Spleen (tissue), 11 donors: Measurements from ENCODE around the gene SLAIN2. TPM values are rescaled to one million over a fixed set of nuclear protein-coding genes. Genes with fewer than 3 reads are reported as not detected.

Experiments
- DNase-seq: peaks from one replicate; pipeline ENCODE4 v3.0.0-alpha.2; 2020
- H3K27ac ChIP-seq, 8 donors: fragments of 200-600 bp; sonication (generic) in 7 of 8; 1 replicate in 4 of 8; 2 replicates in 4 of 8; pipeline versions ENCODE4 v1.5.0 to v1.8.0; 2016 to 2021; ENCODE audit warnings: inconsistent platforms in 4 of 8, mild to moderate bottlenecking in 4 of 8, moderate library complexity in 1 of 8
- H3K27me3 ChIP-seq, 7 donors: fragments of 200-600 bp; sonication (generic) in 6 of 7; replicated peaks in 1 of 7; 1 replicate in 4 of 7; 2 replicates in 3 of 7; pipeline versions ENCODE4 v1.5.0 to v1.8.0; 2016 to 2021; ENCODE audit warnings: inconsistent platforms in 3 of 7, mild to moderate bottlenecking in 1 of 7
- H3K36me3 ChIP-seq, 6 donors: fragments of 200-600 bp; sonication (generic) in 5 of 6; 1 replicate in 4 of 6; 2 replicates in 2 of 6; pipeline versions ENCODE4 v1.5.0 to v1.8.0; 2016 to 2021; ENCODE audit warnings: inconsistent platforms in 2 of 6
- H3K4me1 ChIP-seq, 6 donors: fragments of 200-600 bp; sonication (generic) in 5 of 6; 1 replicate in 3 of 6; 2 replicates in 3 of 6; pipeline versions ENCODE4 v1.5.0 to v1.8.0; 2016 to 2021; ENCODE audit warnings: inconsistent platforms in 3 of 6
- H3K4me3 ChIP-seq, 8 donors: fragments of 200-600 bp; sonication (generic) in 7 of 8; 1 replicate in 4 of 8; 2 replicates in 4 of 8; pipeline versions ENCODE4 v1.5.0 to v1.8.0; 2016 to 2021; ENCODE audit warnings: inconsistent platforms in 4 of 8, mild to moderate bottlenecking in 4 of 8, moderate library complexity in 2 of 8
- H3K9me3 ChIP-seq, 8 donors: fragments of 200-600 bp; sonication (generic) in 7 of 8; 1 replicate in 4 of 8; 2 replicates in 4 of 8; pipeline versions ENCODE4 v1.5.0 to v1.8.0; 2016 to 2021; ENCODE audit warnings: inconsistent platforms in 4 of 8
- CTCF ChIP-seq, 11 experiments: fragments of 200-600 bp in 7 of 11; fragments of 450-650 bp in 4 of 11; sonication (generic) in 4 of 11; IDR thresholded peaks in 8 of 11; conservative IDR thresholded peaks in 3 of 11; 1 replicate in 7 of 11; 2 replicates in 4 of 11; pipeline versions ENCODE4 v1.4.0 to v1.8.0; 2016 to 2021; ENCODE audit warnings: antibody characterized with exemption in 11 of 11, inconsistent platforms in 4 of 11, mild to moderate bottlenecking in 1 of 11
- POLR2A ChIP-seq, 3 donors: fragments of 450-650 bp; IDR thresholded peaks; one replicate each; pipeline ENCODE4 v1.5.1; 2017; ENCODE audit warnings: antibody characterized with exemption in 3 of 3, mild to moderate bottlenecking in 1 of 3
- POLR2AphosphoS5 ChIP-seq, 3 donors: sonication (generic); formaldehyde crosslinking; IDR thresholded peaks; one replicate each; pipeline ENCODE4 v1.5.1; 2017; ENCODE audit warnings: antibody characterized with exemption in 3 of 3
- WGBS, 5 donors: extraction: QIAGEN DNeasy Blood & Tissue Kit in 3 of 5; methylation state at CpG; one replicate each; pipeline versions ENCODE4 v1.1.5 to v1.1.7; 2013 to 2018; 5-methylcytosine and 5-hydroxymethylcytosine counted together
- intact Hi-C: fragments of 100-400 bp; cut with DNase I; formaldehyde crosslinking; loops from one replicate; pipeline ENCODE4 v1.15.0; 2023; ENCODE audit warnings: low total_unique reads
- polyA plus RNA-seq, 3 donors: library from polyadenylated mRNA; stranded (reverse); fragments of 200-250 nt; gene quantifications; one replicate each; pipeline ENCODE4 v1.2.1, GENCODE V29; 2013
- total RNA-seq, 7 donors: library from RNA; depleted of rRNA in 3 of 7; stranded (reverse); fragments of >200 nt in 3 of 7; fragmentation: NEBNext Ultra II Directional in 4 of 7; extraction: Animal tissue kit (Norgen Biotek cat#: 25700) in 4 of 7; gene quantifications; one replicate each; pipeline versions ENCODE4 v1.1.0 to v1.2.1, GENCODE V29; 2016 to 2021
- donor health status: healthy with polysubstance abuse.
- donor health status: DM: no; HTN: no; CAD: no; lungs with moderate emphysema.
- donor health status: DM: no; HTN: no; CAD: no.
- donor health status: Bipolar disorder and iron deficiency.
- donor health status: healthy.
- donor health status: DM: no; HTN: no; CAD: no.
- donor health status: DM: yes; HTN: yes; CAD: no.

The SLAIN2 gene
- total and polyA plus RNA-seq, 10 donors: 6.6 to 69.1 (median 45.1) TPM

- 84 to 93% (median 87%) methylated on average over 2 of the region's 2 CpGs for WGBS, 5 donors
- H3K27me3 ChIP-seq: no peaks in the 10 kb centered on the region
- peaks cover 0 to 10% (median 0%) of the 10 kb centered on the region in 6 donors for H3K36me3 ChIP-seq
- intact Hi-C loops: no loop called here
- H3K4me1 ChIP-seq: peaks cover 8 to 66% (median 30%) of the 10 kb centered on the region in 6 donors
- no peaks in the 10 kb centered on the region for H3K9me3 ChIP-seq
- TF ChIP-seq CTCF (IDR thresholded peaks at IDR 0.05 in 8 of 11, conservative IDR thresholded peaks at IDR 0.05 in 3 of 11): no peak
- no peak for TF ChIP-seq POLR2A (IDR thresholded peaks at IDR 0.05)
- no peak for TF ChIP-seq POLR2AphosphoS5 (IDR thresholded peaks at IDR 0.05)
- no peak overlapping the region for H3K27ac ChIP-seq
- H3K4me3 ChIP-seq: no peak overlapping the region
- no peak for DNase-seq
Measured at GRCh38 chr4:48369771-48370170, 28.4 kb downstream of the SLAIN2 start.

DNA sequence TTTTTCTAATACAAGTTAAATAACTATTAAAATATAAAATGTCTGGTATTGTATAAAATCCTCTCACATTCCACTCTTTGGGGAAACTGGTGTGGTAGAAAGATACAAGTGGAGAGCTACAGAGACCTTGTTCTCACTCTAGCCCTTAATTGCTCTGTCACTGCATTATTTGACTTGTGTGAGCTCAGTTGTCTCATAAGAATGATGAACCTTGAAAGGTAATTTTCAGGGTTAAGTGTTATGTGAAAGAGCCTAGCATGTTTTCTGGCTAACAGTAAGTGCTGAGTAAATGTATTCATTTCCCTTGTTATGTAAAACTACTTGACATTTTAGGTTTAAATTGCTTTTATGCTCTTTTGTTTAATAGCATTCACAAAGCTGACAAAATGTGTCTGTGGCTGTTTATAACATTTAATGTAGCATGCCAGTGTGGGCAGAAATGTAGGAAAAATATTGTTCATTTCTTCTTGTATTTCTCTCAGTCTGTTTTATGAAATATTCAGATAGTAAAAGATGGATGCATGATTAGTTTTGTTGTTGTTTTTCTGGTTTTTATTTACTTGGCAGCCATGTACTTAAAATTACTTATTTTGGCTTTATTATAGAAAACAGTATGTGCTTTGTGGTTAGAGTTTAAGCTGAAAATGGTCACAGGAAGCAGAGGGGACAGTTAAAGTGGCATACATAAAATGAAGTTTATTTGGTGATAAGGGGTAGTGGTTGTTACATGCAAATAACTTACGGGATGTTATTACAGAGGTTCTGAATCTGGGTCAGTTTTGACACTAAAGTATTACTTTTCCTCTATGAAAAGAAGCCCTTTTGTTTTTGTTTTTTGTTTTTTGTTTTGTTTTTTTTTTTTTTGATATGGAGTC, 29.2 kb downstream of the SLAIN2 start:
- intact Hi-C loops: no loop called here
- Histone ChIP-seq H3K27me3 (no peaks in the 10 kb centered on the region), H3K36me3 (peaks cover 0 to 14% (median 0%) of the 10 kb centered on the region in 6 donors), H3K27ac (peak overlapping the region in 2 of 8 donors; percentile 22 to 24), H3K4me1 (peaks cover 8 to 64% (median 29%) of the 10 kb centered on the region in 6 donors), H3K9me3 (no peaks in the 10 kb centered on the region), H3K4me3 (no peak overlapping the region)
- 54 to 69% (median 63%) methylated on average over 1 of the region's 1 CpG for WGBS, 5 donors
- TF ChIP-seq POLR2AphosphoS5 (IDR thresholded peaks at IDR 0.05): no peak
- no peak for TF ChIP-seq CTCF (IDR thresholded peaks at IDR 0.05 in 8 of 11, conservative IDR thresholded peaks at IDR 0.05 in 3 of 11)
- TF ChIP-seq POLR2A (IDR thresholded peaks at IDR 0.05): no peak
- no peak for DNase-seq

GRCh38 chr4:48372272-48372671, 30.9 kb downstream of the SLAIN2 start:
- Histone ChIP-seq H3K9me3 (no peaks in the 10 kb centered on the region), H3K36me3 (peaks cover 0 to 20% (median 0%) of the 10 kb centered on the region in 6 donors), H3K27ac (no peak overlapping the region), H3K4me1 (peaks cover 8 to 47% (median 24%) of the 10 kb centered on the region in 6 donors), H3K4me3 (no peak overlapping the region), H3K27me3 (no peaks in the 10 kb centered on the region)
- 69 to 87% (median 77%) methylated on average over 1 of the region's 1 CpG for WGBS, 5 donors
- TF ChIP-seq CTCF (IDR thresholded peaks at IDR 0.05 in 8 of 11, conservative IDR thresholded peaks at IDR 0.05 in 3 of 11) (no peak), POLR2AphosphoS5 (IDR thresholded peaks at IDR 0.05) (no peak)
- intact Hi-C loops: no loop called here
- no peak for DNase-seq

DNA sequence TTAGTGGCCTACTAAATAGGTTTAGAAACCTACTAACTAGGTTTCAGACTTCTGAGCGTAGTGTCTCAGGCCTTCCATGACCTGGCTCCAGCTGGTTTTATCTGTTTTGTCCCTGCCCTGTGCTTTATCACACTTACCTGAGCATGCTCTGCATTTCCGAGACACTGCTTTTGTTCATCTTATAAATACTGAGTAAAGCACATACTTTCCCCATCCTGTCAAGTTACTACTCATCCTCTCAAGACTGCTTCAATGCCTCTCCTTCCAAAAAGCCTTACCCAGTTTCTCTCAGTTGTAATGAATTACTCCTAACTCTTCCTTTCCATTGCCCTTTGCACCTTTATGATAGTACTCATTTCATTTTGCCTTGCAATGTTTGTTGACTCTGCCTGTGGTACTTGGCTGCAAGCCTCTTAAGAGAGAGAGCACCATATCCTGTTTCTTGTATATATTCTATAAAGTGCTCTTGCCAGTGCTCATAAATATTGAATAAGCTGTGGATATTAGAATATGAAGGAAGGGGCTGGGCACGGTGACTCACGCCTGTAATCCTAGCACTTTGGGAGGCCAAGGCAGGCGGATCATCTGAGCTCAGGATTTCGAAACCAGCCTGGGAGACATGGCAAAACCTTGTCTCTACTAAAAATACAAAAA, 34.4 kb downstream of the SLAIN2 start:
- H3K9me3 ChIP-seq: no peaks in the 10 kb centered on the region
- 90 to 96% (median 91%) methylated on average over 6 of the region's 6 CpGs for WGBS, 5 donors
- no peaks in the 10 kb centered on the region for H3K27me3 ChIP-seq
- no peak overlapping the region for H3K27ac ChIP-seq
- TF ChIP-seq CTCF (IDR thresholded peaks at IDR 0.05 in 8 of 11, conservative IDR thresholded peaks at IDR 0.05 in 3 of 11) (no peak), POLR2A (IDR thresholded peaks at IDR 0.05) (no peak), POLR2AphosphoS5 (IDR thresholded peaks at IDR 0.05) (no peak)
- H3K4me1 ChIP-seq: peaks cover 0 to 31% (median 9%) of the 10 kb centered on the region in 6 donors
- H3K36me3 ChIP-seq: peaks cover 0 to 43% (median 6%) of the 10 kb centered on the region in 6 donors
- intact Hi-C loops: no loop called here
- DNase-seq: no peak
- H3K4me3 ChIP-seq: no peak overlapping the region
